Chondrocyte (in vitro differentiated cells): ENCODE data around the gene RAB31. TPM values are rescaled to one million over a fixed set of nuclear protein-coding genes. Genes with fewer than 3 reads are reported as not detected.

Experiments
- DNase-seq: peaks from one replicate; pipeline ENCODE4 v3.0.0; 2021; ENCODE audit warnings: mixed read lengths, low spot score
- H3K27ac Mint-ChIP-seq: one replicate; pipeline ENCODE4 v1.8.0; 2021; ENCODE audit warnings: mild to moderate bottlenecking, moderate library complexity, mixed read lengths; ENCODE audit not compliant: unreplicated experiment
- H3K27me3 Mint-ChIP-seq: 2 replicates; pipeline ENCODE4 v1.8.0; 2021; ENCODE audit warnings: low read depth, mixed read lengths
- H3K36me3 Mint-ChIP-seq: 2 replicates; pipeline ENCODE4 v1.8.0; 2021; ENCODE audit warnings: low read depth, mixed read lengths
- H3K4me1 Mint-ChIP-seq: 2 replicates; pipeline ENCODE4 v1.8.0; 2021; ENCODE audit warnings: low read depth, mild to moderate bottlenecking, mixed read lengths
- H3K4me3 Mint-ChIP-seq: one replicate; pipeline ENCODE4 v1.8.0; 2021; ENCODE audit warnings: mild to moderate bottlenecking, moderate library complexity, mixed read lengths; ENCODE audit not compliant: unreplicated experiment
- H3K9me3 Mint-ChIP-seq: 2 replicates; pipeline ENCODE4 v1.8.0; 2021; ENCODE audit warnings: low read depth, mixed read lengths
- total RNA-seq: library from RNA; stranded (reverse); gene quantifications from 3 replicates; pipeline ENCODE4 v1.2.1, GENCODE V29; 2021
- TF ChIP-seq, protein P1 (sequence below): fragments of 200-600 bp; sonication (generic); IDR thresholded peaks from 2 replicates; pipeline ENCODE4 v1.5.0; 2021; ENCODE audit warnings: antibody characterized with exemption, mild to moderate bottlenecking, moderate library complexity

Gene RAB31
- total RNA-seq, 1 donor from 2014 or later, result 87.7 TPM

DNA sequence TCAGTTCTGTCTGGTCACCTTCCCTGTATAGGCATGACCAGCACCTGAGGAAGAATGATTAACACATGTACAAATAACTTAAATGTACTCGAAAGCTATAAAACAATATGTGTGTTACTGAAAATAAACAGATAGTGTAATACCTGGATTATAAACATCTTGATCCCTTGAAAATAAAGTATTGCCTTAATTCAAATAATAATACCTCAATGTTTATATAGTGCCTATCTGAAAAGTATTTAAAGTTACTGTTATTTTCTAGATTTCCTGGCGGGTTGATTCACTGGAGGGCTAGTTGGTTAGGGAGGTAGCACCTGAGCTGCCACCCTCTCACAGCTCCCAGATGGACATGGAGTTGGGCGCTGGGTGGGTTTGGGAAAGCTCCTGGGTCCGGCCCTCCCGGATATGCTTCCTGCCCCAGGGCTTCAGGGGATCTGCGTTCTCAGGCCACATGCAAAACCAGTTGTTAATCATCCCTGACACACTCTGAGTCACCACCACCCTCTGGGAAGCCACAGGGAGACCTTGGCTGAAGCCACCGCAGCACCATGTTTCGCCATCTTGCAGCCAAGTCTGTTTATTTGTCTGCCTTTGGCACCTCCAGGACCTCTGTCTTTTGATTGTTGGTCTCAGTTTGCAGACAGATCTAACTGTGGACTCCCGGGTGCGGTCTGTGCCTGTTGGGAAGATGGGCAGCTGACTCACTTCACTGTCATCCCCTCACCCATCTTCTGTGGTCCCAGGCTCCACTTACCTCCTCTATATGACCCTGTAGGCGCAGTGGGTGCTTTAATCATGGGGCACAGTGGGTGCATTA lies 35.3 kb downstream of the RAB31 start:
- TF ChIP-seq, protein P1, sequence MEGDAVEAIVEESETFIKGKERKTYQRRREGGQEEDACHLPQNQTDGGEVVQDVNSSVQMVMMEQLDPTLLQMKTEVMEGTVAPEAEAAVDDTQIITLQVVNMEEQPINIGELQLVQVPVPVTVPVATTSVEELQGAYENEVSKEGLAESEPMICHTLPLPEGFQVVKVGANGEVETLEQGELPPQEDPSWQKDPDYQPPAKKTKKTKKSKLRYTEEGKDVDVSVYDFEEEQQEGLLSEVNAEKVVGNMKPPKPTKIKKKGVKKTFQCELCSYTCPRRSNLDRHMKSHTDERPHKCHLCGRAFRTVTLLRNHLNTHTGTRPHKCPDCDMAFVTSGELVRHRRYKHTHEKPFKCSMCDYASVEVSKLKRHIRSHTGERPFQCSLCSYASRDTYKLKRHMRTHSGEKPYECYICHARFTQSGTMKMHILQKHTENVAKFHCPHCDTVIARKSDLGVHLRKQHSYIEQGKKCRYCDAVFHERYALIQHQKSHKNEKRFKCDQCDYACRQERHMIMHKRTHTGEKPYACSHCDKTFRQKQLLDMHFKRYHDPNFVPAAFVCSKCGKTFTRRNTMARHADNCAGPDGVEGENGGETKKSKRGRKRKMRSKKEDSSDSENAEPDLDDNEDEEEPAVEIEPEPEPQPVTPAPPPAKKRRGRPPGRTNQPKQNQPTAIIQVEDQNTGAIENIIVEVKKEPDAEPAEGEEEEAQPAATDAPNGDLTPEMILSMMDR, result no peak
- H3K36me3 Mint-ChIP-seq, result peaks cover 2% of the 10 kb centered on the region
- H3K27ac Mint-ChIP-seq, result peak overlapping the region; percentile 99
- peaks cover 41% of the 10 kb centered on the region for H3K4me1 Mint-ChIP-seq
- H3K27me3 Mint-ChIP-seq, result no peaks in the 10 kb centered on the region
- DNase-seq, result no peak
- H3K9me3 Mint-ChIP-seq, result peaks cover 4% of the 10 kb centered on the region
- H3K4me3 Mint-ChIP-seq, result peak overlapping the region; percentile 66

DNA sequence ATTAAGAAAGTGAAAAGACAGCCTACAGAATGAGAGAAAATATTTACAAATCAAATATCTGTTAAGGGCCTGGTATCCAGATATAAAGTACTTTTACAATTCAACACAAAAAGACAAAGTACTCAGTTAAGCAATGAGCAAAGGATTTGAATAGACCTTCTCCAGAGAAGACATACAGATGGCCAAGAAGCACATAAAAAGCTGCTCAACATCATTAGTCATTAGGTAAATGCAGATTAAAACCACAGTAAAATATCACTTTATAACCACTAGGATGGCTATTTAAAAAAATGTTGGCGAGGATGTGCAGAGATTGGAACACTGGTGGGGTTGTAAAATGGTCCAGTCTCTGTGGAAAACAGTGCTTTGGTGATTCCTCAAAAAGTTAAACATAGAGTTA lies 38.9 kb downstream of the RAB31 start:
- Mint-ChIP-seq H3K4me1 (peaks cover 41% of the 10 kb centered on the region), H3K4me3 (no peak overlapping the region), H3K9me3 (peaks cover 4% of the 10 kb centered on the region), H3K27me3 (no peaks in the 10 kb centered on the region), H3K27ac (no peak overlapping the region), H3K36me3 (peaks cover 2% of the 10 kb centered on the region)
- TF ChIP-seq, protein P1, result no peak
- no peak for DNase-seq

DNA sequence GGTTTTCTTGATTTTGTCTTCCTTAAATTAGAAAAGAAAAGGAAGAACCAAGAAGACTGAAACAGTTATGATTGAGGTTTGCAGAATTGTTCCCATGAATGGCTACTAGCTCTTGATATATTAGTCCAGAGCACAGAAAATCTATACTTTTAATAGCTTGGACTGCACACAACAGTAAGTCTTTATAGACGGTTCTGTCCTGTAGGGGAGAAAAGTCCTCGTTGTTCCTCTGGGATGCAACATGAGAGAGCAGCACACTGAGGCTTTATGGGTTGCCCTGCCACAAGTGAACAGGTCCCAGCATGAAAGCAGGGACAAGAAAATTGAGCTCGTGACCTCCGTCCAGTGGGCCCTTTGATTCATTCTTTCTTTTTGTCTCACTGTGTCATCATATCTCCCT lies 41.5 kb downstream of the RAB31 start:
- TF ChIP-seq, protein P1, result no peak
- Mint-ChIP-seq H3K9me3 (peaks cover 3% of the 10 kb centered on the region), H3K27me3 (no peaks in the 10 kb centered on the region), H3K36me3 (peaks cover 2% of the 10 kb centered on the region), H3K27ac (peak overlapping the region; percentile 50), H3K4me1 (peaks cover 14% of the 10 kb centered on the region), H3K4me3 (no peak overlapping the region)
- no peak for DNase-seq

DNA sequence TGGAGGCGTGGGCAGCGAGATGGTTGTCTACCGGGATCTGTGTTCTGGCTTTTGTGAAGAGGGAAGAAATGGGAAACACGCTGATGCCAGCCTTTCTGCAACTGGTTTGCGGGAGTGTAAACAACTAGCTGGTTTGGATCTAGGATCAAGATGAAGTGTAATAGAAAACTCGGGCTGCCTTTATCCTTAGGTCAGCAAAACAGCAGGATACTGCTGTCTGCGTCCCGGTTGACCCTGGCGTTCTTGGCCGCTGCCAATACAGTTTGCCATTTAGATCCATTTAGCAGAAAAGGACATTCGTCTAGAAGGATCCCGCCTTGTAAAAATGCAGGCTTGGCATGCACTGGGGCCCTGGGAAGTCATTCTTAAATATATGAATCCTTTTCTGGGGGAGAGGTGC lies 42.0 kb downstream of the RAB31 start:
- Mint-ChIP-seq H3K36me3 (no peaks in the 10 kb centered on the region), H3K4me3 (no peak overlapping the region), H3K9me3 (no peaks in the 10 kb centered on the region), H3K4me1 (peaks cover 12% of the 10 kb centered on the region), H3K27me3 (no peaks in the 10 kb centered on the region), H3K27ac (peak overlapping the region; percentile 50)
- TF ChIP-seq, protein P1, result no peak
- DNase-seq, result no peak

DNA sequence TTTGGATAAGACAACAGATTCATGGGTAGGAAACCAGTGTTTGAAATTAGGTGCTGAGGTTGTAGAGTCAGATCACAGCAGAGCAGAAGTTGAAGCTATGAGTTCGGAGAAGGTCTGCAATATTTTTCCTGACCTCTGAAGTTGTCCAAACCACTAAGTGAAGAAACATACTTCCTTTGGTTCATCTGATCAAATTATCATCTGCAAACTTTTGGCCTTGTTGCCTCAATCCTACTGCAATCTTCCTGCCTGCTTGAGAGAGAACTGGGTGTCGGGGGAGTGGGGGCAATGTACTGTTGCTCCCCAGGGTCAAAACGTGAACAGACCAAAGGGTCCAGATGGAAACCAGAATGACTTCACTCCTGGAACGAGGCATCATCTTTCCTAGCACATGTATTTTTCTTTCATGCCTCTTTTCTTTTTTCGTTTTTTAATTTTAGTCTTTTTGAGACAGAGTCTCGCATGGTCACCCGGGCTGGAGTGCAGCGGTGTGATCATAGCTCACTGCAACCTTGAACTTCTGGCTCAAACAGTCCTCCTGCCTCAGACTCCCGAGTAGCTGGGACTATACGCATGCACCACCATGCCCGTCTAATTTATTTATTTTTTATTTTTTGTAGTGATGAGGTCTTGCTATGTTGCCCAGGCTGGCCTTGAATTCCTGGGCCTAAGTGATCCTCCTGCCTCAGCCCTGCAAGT lies 42.7 kb downstream of the RAB31 start:
- Mint-ChIP-seq H3K9me3 (no peaks in the 10 kb centered on the region), H3K4me1 (peaks cover 12% of the 10 kb centered on the region), H3K27me3 (no peaks in the 10 kb centered on the region), H3K36me3 (no peaks in the 10 kb centered on the region), H3K4me3 (no peak overlapping the region), H3K27ac (peak overlapping the region; percentile 7)
- no peak for DNase-seq
- TF ChIP-seq, protein P1, result no peak
